H1 (cell line): Measurements from ENCODE around the gene ASTN2. TPM values are rescaled to one million over a fixed set of nuclear protein-coding genes. Genes with fewer than 3 reads are reported as not detected.
A peak's percentile ranks its signal among the peaks of the same experiment; 100 is the strongest.

Experiments used
- CBX5 ChIP-seq: fragments of 300-800, 300-1000 bp; sonication (generic); IDR thresholded peaks from 2 replicates; pipeline ENCODE4 v1.7.1; 2016; ENCODE audit warnings: antibody characterized with exemption, low read length, low read depth
- CTCF ChIP-seq, 3 experiments: IDR thresholded peaks; 1 replicate in 2 of 3; 2 replicates in 1 of 3; pipeline versions ENCODE4 v1.5.1 to v1.6.1; 2011; ENCODE audit warnings: low read length in 3 of 3, mild to moderate bottlenecking in 3 of 3, inconsistent platforms in 2 of 3, low read depth in 1 of 3, moderate library complexity in 1 of 3; ENCODE audit not compliant: insufficient read depth in 1 of 3; ENCODE audit errors: control extremely low read depth in 1 of 3
- polyA plus RNA-seq, 7 experiments: library from polyadenylated mRNA; depleted of rRNA in 3 of 7; stranded (reverse) in 5 of 7; unstranded in 2 of 7; fragments of >200 nt in 5 of 7; fragments of 200-250 nt in 2 of 7; gene quantifications; 1 replicate in 5 of 7; 2 replicates in 1 of 7; 4 replicates in 1 of 7; pipeline versions ENCODE4 v1.2.1 to v1.2.3, GENCODE V29; 2011 to 2013; ENCODE audit warnings: missing spikeins in 2 of 7, mixed read lengths in 2 of 7
- total RNA-seq: library from RNA; stranded (reverse); fragmentation: NEBNext Ultra II Directional; extraction: Animal tissue kit (Norgen Biotek cat#: 25700); gene quantifications from 2 replicates; pipeline ENCODE4 v1.2.1, GENCODE V29; 2021

Gene ASTN2
- total and polyA plus RNA-seq, 2 of the 8 experiments (the other 6 are each of a cell fraction or from before 2014, with no cell fraction given) = 8.2 to 13.7 TPM

GRCh38 chr9:116589392-116590354 lies 825.2 kb downstream of the ASTN2 start (continued):
- TF ChIP-seq CTCF (IDR thresholded peaks at IDR 0.05; ENCODE audit: control extremely low read depth in 1 of 3, insufficient read depth in 1 of 3, low read depth in 1 of 3, low read length in 3 of 3) (peak in 2 of 3 experiments; percentile 97 to 98; a peak in 3 of 4 replicates), CBX5 (no peak)
